K562 (cell line): Measurements from ENCODE around the gene TBCCD1. TPM values are rescaled to one million over a fixed set of nuclear protein-coding genes. Genes with fewer than 3 reads are reported as not detected.

ENCODE experiments used
- AFF1 ChIP-seq, 2 experiments: fragments of 450-650 bp; IDR thresholded peaks; 2 replicates each; pipeline ENCODE4 v1.6.1; 2018; ENCODE audit warnings: mild to moderate bottlenecking in 2 of 2, low read depth in 1 of 2; ENCODE audit not compliant: partially characterized antibody in 2 of 2
- BDP1 ChIP-seq: IDR thresholded peaks from 3 replicates; pipeline ENCODE4 v1.6.1; 2011; ENCODE audit not compliant: insufficient read length, insufficient read depth
- CTCFL ChIP-seq: IDR thresholded peaks from 2 replicates; pipeline ENCODE4 v1.6.1; 2011; ENCODE audit warnings: borderline replicate concordance, low read depth, mild to moderate bottlenecking, moderate library complexity, low read length; ENCODE audit not compliant: insufficient read depth, poor library complexity, severe bottlenecking
- IRF9 ChIP-seq: fragments of 450-650 bp; IDR thresholded peaks from 2 replicates; pipeline ENCODE4 v1.6.1; 2016; ENCODE audit warnings: missing biosample characterization, missing genetic modification characterization
- KLF16 ChIP-seq: IDR thresholded peaks from 2 replicates; pipeline ENCODE4 v1.6.1; 2016; ENCODE audit warnings: antibody characterized with exemption
- MCM3 ChIP-seq: fragments of 450-650 bp; IDR thresholded peaks from 2 replicates; pipeline ENCODE4 v1.6.1; 2016
- MECOM ChIP-seq: fragments of 250-450 bp; sonication (Bioruptor Pico); IDR thresholded peaks from 2 replicates; pipeline ENCODE4 v1.8.0; 2022; ENCODE audit warnings: inconsistent platforms
- MLLT1 ChIP-seq, 2 experiments: fragments of 450-650 bp; IDR thresholded peaks; 2 replicates each; pipeline ENCODE4 v1.6.1; 2016
- NCOA6 ChIP-seq: fragments of 450-650 bp; IDR thresholded peaks from 2 replicates; pipeline ENCODE4 v1.6.1; 2017; ENCODE audit warnings: mild to moderate bottlenecking
- NFRKB ChIP-seq: fragments of 450-650 bp; IDR thresholded peaks from 2 replicates; pipeline ENCODE4 v1.6.1; 2016; ENCODE audit warnings: low read depth
- RBBP5 ChIP-seq: fragments of 200-600 bp; sonication (generic); IDR thresholded peaks from 2 replicates; pipeline ENCODE4 v1.6.1; 2012; ENCODE audit warnings: borderline replicate concordance, mild to moderate bottlenecking, low read length, control low read depth, inconsistent platforms; ENCODE audit not compliant: insufficient read depth, poor library complexity, severe bottlenecking
- SAFB2 ChIP-seq: fragments of 200-400 bp; formaldehyde crosslinking; IDR thresholded peaks from 2 replicates; pipeline ENCODE4 v1.6.1; 2018; ENCODE audit warnings: borderline replicate concordance, low read length, low read depth, moderate library complexity; ENCODE audit not compliant: severe bottlenecking
- SRSF3 ChIP-seq: fragments of 200-400 bp; formaldehyde crosslinking; IDR thresholded peaks from 2 replicates; pipeline ENCODE4 v1.6.1; 2016; ENCODE audit warnings: mild to moderate bottlenecking, low read length, moderate library complexity; ENCODE audit not compliant: insufficient read depth
- TAF15 ChIP-seq: fragments of 200-400 bp; formaldehyde crosslinking; IDR thresholded peaks from 2 replicates; pipeline ENCODE4 v1.6.1; 2017; ENCODE audit warnings: mild to moderate bottlenecking, low read depth, low read length, moderate library complexity
- ZKSCAN8 ChIP-seq: fragments of 200-800 bp; sonication (Bioruptor generic); IDR thresholded peaks from 2 replicates; pipeline ENCODE4 v1.6.1; 2016; ENCODE audit warnings: missing genetic modification characterization, missing compliant biosample characterization
- ZNF280A ChIP-seq: fragments of 450-650 bp; IDR thresholded peaks from 2 replicates; pipeline ENCODE4 v1.6.1; 2018; ENCODE audit warnings: mild to moderate bottlenecking, low read depth; ENCODE audit not compliant: partially characterized antibody
- ZNF586 ChIP-seq: fragments of 450-650 bp; formaldehyde crosslinking; conservative IDR thresholded peaks from 2 replicates; pipeline ENCODE4 v1.4.0; 2020; ENCODE audit warnings: mild to moderate bottlenecking, moderate library complexity
- ZNF707 ChIP-seq: fragments of 250-450 bp; sonication (Bioruptor Pico); conservative IDR thresholded peaks from 2 replicates; pipeline ENCODE4 v1.8.0; 2022; ENCODE audit warnings: inconsistent platforms, mild to moderate bottlenecking, moderate library complexity
- polyA plus RNA-seq, 8 experiments: library from polyadenylated mRNA; depleted of rRNA in 4 of 8; stranded (reverse) in 5 of 8; unstranded in 3 of 8; fragments of >200 nt; fragmentation: Nextera tagmentation in 2 of 8; fragmentation: Illumina TruSeq in 1 of 8; extraction: Ambion mirVana in 2 of 8; extraction: Trizol in 1 of 8; gene quantifications; 2 replicates each; pipeline versions ENCODE4 v1.2.1 to v1.2.3, GENCODE V29; 2011 to 2014; ENCODE audit warnings: inconsistent platforms in 1 of 8, missing spikeins in 1 of 8
- total RNA-seq, 7 experiments: library from RNA; depleted of rRNA in 6 of 7; stranded (reverse); fragments of >200 nt in 6 of 7; fragmentation: Illumina TruSeq in 2 of 7; extraction: Trizol in 2 of 7; gene quantifications; 2 replicates each; pipeline versions ENCODE4 v1.2.1 to v1.2.3, GENCODE V29; 2011 to 2021; ENCODE audit warnings: low replicate concordance in 1 of 7

Gene TBCCD1
- total and polyA plus RNA-seq, 9 of the 15 experiments (the other 6 are each of a cell fraction or from before 2014, with no cell fraction given), result 17.7 to 31.1 (median 21.2) TPM

GRCh38 chr3:186569779-186570095 is 2.6 kb upstream of the TBCCD1 start (continued):
- TF ChIP-seq AFF1 (IDR thresholded peaks at IDR 0.05; ENCODE audit: low read depth in 1 of 2, partially characterized antibody in 2 of 2) (peak in 1 of 2 experiments; percentile 10), ZKSCAN8 (CRISPR knock-in tag) (no peak), MECOM (no peak), NCOA6 (no peak), ZNF586 (CRISPR knock-in tag) (no peak), NFRKB (peak; percentile 61; the same call in 1 of the 2 replicates), TAF15 (no peak), IRF9 (tag) (no peak), ZNF280A (peak; percentile 21), MCM3 (no peak), SAFB2 (no peak), RBBP5 (no peak), MLLT1 (IDR thresholded peaks at IDR 0.05) (no peak), SRSF3 (no peak), BDP1 (no peak), ZNF707 (CRISPR knock-in tag) (no peak), CTCFL (no peak), KLF16 (no peak)
